GM19035 (cell line): ENCODE measurements around the gene PRF1.

Source experiments
- ATAC-seq: cut with Tn5 transposase; IDR thresholded peaks from one replicate; pipeline ENCODE4 v1.9.1; 2021; ENCODE audit not compliant: unreplicated experiment

PRF1 gene

DNA sequence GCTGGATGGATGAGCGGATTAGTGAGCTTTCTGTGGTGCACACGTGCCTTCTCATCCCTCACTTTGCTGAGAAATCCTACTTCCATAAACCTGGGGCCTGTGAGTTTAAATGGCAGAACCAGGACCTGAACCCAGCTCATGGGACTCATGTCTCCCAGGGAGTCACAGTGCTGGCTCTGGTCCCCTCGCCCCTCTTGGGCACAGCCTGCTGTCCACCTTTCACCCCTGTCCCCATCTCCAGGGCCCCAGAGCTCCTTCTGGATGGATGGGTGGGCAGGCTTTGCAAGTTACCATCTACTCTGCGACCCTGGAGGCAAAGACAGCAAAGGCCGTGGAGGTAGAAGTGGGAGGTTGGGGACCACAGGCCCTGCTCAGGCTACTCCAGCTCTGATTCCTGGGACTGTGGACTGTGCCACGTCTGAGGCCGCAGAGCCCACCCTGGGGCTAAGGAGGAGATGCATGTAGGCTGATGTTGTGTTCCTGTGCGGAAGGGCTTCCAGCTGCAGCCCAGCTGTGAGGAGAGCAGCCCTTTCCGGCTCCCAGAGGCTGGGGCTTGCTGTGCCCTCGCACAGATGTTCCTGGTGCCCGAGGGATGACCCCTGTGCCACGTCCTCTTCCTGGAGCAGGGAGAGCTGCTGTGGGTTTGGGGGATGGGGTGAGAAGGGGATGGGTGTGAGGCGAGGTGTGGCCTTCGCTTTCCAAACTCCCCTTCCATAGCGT, 40.3 kb downstream of the PRF1 start:
- no peak for ATAC-seq

DNA sequence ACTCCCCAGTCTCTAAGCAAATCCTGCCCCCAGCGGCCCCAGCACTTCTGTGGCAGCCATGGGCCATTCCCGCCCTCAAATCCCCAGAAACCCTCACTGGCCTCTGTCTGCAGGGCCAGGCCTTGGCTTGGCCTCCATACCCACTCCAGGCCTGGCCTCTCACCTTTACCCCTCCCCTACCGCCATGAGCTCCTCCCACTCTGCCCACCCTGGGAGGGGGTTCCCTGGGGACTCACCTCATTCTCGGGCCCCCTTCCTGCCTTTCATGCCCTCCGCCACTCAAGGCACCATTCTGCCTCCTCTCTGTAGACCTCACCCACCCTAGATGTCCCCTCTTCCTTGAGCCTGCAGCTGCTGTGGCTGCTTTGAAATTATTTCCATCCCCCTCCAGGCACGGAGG, 41.0 kb downstream of the PRF1 start:
- ATAC-seq: no peak

DNA sequence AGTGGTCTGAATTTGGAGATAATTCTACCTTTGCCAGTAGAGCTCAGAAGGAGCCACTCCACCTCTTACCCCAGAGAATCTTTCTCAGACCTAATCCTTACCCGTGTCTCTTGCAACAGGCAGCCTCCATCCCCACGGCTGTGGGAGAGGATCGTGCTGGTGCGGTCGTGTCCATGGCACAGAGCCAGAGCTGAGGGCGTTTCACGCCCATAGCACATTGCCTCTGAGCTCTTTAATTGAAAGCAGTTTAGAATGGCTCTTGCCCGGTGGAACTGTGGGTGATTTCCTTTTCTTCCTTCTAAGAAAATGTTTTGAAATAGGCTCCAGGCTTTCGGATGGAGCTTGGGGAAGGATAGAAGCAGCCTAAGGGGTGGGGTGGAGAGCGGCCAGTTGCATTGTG, 41.5 kb downstream of the PRF1 start:
- no peak for ATAC-seq

GRCh38 chr10:70560511-70560941, 42.0 kb downstream of the PRF1 start:
- no peak for ATAC-seq

DNA sequence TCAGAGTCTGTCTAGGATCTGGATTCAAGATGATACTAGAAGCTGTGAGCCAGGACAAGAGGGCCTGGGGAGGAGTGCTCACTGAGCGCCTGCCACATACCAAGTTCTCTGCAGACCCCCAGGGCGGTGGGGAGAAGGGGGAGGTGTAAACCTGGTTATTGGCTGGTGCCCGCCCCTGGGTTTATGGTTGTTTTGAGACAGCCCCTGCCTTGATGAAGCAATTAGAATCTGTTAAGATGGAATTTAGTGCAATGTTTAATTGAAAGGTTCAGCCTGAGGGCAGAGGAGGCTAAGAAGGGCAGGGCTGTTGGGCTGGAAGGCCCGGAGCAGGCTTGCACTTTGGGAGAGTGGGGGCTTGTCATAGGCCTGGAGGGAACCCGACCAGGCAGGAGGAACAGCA, 42.7 kb downstream of the PRF1 start:
- ATAC-seq: no peak

- ATAC-seq: no peak
Measured at GRCh38 chr10:70558871-70559810, 43.4 kb downstream of the PRF1 start.

GRCh38 chr10:70558295-70558694, 44.2 kb downstream of the PRF1 start:
- no peak for ATAC-seq

DNA sequence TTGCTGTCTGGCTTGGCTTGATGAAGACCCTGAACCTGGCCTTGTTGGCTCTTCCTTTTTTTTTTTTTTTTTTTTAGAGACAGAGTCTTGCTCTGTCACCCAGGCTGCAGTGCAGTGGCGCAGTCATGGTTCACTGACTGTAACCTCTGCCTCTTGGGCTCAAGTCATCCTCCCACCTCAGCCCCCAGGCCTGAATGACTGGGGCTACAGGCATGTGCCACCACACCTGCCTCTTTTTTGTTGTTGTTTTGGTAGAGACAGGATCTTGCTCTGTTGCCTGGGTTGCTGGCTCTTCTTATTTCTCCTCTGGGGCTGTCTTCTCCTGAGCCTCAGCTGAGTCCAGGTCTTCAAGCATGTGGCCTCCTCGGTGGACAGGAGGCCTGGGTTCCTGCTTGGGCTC, 44.7 kb downstream of the PRF1 start:
- ATAC-seq: no peak

DNA sequence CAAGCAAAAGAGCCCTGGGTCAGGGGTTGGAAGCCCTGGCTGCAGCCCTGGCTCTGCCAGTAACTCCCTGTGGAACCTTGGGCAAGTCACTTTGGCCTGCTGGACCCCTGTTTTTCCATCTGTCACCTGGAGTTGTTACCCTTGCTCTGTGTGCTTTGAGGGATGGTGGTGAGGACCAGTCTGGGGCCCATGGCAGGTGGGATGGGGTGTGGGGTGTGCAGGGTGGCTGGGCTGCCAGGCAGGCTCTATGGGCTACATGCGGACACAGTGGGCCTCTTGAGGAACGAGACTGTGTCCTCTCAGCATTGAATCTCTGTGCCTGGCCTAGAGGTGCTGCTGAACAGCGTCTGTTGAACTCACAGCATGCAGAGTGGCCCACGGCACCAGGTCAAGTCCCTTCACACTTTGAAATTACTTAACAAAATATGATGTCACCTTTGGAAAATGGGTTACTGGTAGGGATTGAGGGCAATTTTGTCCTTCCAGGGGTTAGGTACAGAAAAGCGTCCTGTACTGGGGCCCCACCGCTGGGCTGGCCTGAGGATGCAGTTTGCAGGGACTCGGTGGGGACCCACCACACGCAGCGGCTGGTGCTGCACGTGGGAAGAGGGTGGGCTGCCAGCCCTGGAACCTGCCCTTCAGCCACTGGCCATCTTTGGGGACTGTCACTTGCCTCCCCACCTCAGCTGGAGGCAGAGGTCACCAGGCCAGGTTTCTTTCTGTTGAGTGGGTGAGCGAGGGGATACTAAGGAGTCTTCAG, 45.3 kb downstream of the PRF1 start:
- ATAC-seq: no peak

DNA sequence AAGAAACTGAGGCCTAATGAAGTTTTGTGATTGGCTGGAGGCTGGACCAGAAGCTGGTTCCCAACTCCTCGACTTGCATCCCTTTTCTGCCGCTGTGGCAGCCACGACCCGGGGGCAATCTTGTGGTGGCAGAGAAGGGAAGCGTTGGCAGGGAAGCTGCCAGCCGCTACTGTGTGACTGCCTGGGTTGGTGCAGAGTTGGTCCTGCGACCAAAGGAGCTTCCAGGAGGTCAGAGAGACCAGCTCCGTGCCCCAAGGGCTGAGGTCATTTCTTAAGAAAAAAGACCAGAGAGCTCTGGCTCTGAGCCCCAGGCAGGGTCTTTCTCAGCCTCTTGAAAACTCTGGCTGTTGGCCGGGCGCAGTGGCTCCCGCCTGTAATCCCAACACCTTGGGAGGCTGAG, 47.2 kb downstream of the PRF1 start:
- ATAC-seq: no peak

DNA sequence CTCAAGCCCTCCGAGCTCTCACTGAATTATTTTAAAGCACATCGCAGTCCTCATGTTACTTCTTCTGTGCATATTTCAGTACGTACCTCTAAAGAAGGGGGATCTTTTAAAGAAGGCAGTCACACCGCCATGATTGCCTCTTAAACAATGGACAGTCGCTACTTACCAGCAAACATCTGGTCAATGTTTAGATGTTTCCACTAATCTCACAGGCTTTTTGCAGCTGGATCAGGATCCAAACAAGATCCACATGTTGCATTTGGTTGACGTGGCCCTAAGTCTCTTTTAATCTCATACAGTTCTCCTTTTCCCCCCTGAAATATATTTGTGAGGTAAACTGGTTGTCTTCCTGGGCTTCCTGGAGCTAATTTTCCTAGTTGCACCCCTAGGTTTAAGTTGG, 50.0 kb downstream of the PRF1 start:
- no peak for ATAC-seq

GRCh38 chr10:70551971-70552422, 50.5 kb downstream of the PRF1 start:
- ATAC-seq: no peak

DNA sequence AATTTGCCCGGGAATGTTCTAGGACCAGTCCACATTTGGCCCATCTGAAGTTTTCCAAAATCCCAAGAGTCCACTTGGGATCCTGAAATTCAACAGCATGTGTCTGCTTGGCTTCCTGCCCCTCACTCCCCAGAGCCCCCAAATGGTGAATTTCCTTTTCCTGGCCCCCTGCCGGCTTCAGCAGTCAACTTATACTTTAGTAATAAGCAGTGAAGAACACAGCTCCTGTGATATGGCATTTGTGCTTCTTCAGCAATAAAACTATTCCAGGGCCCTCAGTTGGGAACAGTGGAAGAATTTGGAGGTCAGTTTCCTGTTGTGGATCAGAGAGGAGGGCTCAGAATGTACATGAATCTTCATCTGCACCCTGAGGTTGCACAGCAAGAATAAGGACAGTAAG, 51.1 kb downstream of the PRF1 start:
- no peak for ATAC-seq

DNA sequence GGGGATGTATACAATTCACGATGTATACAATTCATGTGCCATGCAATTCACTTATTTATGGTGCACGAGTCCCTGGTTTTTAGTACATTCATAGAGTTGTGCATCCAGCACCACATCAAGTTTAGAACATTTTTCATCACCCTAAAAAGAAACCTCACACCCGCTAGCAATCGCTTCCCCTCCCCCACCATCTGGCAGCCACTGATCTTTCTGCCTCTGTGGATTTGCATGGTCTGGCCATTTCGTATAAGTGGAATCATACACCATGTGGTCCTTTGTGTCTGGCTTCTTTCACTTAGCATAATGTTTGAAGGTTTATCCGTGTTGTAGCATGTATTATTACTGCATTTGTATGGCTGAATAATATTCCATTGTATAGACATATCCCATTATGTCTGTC, 52.1 kb downstream of the PRF1 start:
- no peak for ATAC-seq

GRCh38 chr10:70549962-70550458, 52.5 kb downstream of the PRF1 start:
- ATAC-seq: no peak

GRCh38 chr10:70549351-70549961, 53.1 kb downstream of the PRF1 start:
- ATAC-seq: no peak
